Measurements from ENCODE around the gene TSEN54.

DNA sequence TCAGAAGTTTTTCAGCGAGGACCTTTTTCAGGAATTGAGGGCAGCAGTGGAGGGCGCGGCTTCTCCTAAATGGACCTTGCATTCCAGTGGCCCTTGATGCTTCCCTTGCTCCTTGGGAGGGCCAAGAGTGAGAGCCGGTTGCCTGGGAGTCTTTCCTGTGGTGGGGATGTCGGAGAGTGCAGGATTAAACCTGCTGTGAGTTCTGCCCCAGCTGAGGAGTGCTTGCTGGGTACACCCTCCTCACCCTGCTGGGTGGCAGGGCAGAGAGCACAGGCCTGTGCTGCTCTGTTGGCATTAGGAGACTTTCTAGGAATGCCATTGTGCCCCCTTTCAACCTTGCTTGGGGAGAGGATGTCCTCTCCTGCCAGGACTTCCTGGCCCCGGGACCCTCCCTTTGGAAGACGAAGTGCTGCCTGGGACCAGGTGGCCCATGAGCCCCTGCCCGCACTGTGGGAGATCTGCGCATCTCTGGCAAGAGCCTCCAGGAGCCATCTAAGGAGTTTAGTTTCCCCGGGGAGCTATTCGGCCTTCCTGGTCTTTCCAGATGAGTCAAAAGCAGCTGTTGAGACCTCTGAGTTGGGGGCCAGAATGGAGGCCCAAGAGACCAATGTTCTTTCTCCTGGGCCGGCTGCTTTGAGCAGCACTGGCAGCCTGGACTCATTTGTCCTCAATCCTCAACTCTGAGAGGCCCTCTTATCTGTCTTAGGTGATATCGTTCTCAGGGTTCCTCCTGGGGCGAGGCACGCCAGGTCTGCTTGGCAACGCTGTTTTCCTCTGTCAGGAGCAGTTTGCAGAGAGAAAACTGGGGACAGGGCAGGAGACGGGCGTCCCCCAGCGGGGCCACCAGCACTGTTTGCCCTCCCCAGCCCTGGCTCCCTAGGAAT lies 14.8 kb downstream of the TSEN54 start:
- TF ChIP-seq, protein P1, sequence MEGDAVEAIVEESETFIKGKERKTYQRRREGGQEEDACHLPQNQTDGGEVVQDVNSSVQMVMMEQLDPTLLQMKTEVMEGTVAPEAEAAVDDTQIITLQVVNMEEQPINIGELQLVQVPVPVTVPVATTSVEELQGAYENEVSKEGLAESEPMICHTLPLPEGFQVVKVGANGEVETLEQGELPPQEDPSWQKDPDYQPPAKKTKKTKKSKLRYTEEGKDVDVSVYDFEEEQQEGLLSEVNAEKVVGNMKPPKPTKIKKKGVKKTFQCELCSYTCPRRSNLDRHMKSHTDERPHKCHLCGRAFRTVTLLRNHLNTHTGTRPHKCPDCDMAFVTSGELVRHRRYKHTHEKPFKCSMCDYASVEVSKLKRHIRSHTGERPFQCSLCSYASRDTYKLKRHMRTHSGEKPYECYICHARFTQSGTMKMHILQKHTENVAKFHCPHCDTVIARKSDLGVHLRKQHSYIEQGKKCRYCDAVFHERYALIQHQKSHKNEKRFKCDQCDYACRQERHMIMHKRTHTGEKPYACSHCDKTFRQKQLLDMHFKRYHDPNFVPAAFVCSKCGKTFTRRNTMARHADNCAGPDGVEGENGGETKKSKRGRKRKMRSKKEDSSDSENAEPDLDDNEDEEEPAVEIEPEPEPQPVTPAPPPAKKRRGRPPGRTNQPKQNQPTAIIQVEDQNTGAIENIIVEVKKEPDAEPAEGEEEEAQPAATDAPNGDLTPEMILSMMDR (IDR thresholded peaks at IDR 0.05; ENCODE audit: poor library complexity) = no peak
- no peak for TF ChIP-seq EZH2 (IDR thresholded peaks at IDR 0.05; ENCODE audit: borderline replicate concordance)

All from hepatocyte (in vitro differentiated cells).